HL-60 (cell line): ENCODE measurements around the gene TMEM63B.

Source experiments
- POLR2AphosphoS5 ChIP-seq: IDR thresholded peaks from 2 replicates; pipeline ENCODE4 v1.6.1; 2012; ENCODE audit warnings: low read depth
- TF ChIP-seq, protein P1 (sequence below): IDR thresholded peaks from 2 replicates; pipeline ENCODE4 v1.6.1; 2012; ENCODE audit warnings: low read depth; ENCODE audit not compliant: insufficient replicate concordance
- TF ChIP-seq, protein P2 (sequence below): IDR thresholded peaks from one replicate; pipeline ENCODE4 v1.5.1; 2011; ENCODE audit warnings: low read length, control low read depth, inconsistent platforms; ENCODE audit not compliant: insufficient read depth

DNA sequence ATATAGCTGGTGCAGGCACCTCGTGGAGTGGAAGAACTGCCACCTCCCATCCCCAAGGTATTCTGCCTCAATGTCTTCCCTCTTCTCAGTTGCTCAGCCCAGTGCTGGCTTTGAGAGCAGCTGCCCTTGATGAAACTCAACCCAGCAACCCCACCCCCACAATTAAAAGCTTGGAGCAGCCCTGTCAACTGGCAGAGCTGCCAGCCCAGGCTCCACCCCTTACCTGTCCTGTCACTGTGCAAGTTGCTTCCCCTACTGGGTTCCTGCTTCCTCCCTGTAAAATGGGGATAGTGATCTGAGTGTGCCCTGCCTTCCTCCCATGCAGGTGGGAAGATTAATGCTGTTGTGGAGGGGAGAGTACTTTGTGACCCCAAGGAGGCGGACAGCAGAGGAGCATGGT is 4.5 kb downstream of the TMEM63B start:
- TF ChIP-seq, protein P1, sequence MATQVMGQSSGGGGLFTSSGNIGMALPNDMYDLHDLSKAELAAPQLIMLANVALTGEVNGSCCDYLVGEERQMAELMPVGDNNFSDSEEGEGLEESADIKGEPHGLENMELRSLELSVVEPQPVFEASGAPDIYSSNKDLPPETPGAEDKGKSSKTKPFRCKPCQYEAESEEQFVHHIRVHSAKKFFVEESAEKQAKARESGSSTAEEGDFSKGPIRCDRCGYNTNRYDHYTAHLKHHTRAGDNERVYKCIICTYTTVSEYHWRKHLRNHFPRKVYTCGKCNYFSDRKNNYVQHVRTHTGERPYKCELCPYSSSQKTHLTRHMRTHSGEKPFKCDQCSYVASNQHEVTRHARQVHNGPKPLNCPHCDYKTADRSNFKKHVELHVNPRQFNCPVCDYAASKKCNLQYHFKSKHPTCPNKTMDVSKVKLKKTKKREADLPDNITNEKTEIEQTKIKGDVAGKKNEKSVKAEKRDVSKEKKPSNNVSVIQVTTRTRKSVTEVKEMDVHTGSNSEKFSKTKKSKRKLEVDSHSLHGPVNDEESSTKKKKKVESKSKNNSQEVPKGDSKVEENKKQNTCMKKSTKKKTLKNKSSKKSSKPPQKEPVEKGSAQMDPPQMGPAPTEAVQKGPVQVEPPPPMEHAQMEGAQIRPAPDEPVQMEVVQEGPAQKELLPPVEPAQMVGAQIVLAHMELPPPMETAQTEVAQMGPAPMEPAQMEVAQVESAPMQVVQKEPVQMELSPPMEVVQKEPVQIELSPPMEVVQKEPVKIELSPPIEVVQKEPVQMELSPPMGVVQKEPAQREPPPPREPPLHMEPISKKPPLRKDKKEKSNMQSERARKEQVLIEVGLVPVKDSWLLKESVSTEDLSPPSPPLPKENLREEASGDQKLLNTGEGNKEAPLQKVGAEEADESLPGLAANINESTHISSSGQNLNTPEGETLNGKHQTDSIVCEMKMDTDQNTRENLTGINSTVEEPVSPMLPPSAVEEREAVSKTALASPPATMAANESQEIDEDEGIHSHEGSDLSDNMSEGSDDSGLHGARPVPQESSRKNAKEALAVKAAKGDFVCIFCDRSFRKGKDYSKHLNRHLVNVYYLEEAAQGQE, result no peak
- TF ChIP-seq, protein P2, sequence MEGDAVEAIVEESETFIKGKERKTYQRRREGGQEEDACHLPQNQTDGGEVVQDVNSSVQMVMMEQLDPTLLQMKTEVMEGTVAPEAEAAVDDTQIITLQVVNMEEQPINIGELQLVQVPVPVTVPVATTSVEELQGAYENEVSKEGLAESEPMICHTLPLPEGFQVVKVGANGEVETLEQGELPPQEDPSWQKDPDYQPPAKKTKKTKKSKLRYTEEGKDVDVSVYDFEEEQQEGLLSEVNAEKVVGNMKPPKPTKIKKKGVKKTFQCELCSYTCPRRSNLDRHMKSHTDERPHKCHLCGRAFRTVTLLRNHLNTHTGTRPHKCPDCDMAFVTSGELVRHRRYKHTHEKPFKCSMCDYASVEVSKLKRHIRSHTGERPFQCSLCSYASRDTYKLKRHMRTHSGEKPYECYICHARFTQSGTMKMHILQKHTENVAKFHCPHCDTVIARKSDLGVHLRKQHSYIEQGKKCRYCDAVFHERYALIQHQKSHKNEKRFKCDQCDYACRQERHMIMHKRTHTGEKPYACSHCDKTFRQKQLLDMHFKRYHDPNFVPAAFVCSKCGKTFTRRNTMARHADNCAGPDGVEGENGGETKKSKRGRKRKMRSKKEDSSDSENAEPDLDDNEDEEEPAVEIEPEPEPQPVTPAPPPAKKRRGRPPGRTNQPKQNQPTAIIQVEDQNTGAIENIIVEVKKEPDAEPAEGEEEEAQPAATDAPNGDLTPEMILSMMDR, result no peak
- TF ChIP-seq POLR2AphosphoS5, result no peak
